ENCODE results near the gene BACH2.
A peak's percentile ranks its signal among the peaks of the same experiment; 100 is the strongest.
"Not testable (repeated sequence)": the region's sequence is repeated elsewhere in the genome, so short reads cannot be mapped to it uniquely, and the experiment has no call there.

Gene BACH2

DNA sequence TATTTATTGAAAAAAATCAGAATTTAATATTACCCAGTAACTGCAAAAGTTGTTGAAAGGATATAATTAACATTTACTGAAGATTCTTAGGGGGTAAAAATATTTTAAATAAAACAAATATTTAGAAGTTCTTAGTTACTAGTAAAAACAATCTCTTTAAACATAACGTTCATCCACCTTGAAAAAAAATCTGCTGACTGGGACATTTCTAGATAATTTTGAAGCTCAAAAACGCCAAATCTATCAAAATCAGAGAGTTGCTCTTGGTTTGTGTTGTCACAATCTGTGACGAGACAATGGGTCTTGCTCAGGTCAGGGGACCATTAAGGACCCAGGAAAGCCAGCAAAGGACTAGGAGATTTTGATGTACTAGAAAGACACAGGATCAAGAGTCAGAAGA, 177.0 kb downstream of the BACH2 start:
- no peak for DNase-seq

DNA sequence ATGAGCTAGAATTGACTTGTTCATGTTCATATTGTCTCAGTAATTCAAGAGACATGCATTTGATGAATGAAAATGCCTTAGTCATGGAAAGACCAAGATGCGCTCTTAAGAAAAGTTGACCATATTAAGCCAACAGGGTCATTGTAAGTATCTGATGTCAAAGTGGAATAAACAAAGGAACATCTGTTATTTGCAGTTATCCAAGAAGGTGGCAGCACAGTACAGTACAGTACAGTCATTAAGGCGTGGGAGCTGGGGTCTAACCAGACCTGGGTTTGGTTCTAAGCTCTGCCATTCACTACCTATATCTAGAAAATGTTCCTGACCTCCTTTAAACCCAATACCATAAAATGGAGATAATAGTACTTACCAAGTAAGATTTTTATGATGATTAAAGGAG, 178.1 kb downstream of the BACH2 start:
- DNase-seq, result no peak

DNA sequence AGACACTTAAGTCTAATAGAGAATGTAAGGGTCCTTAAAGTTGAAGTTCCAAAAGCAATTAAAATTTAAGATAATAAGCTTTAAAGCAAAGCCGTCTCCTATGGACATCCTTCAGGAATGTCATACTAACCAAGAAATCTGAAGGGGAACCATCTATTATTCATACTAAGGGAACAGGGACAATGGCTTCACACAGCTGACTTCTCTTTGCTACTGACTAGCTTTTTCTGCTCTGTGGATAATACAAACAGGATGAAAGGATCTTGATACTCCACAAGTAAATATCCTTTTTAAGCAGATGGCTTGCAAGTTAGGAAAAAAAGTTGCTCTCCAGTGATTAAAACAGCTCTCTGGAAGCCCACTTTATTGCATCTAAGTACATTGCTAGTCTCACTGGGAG, 178.6 kb downstream of the BACH2 start:
- DNase-seq, result no peak

DNA sequence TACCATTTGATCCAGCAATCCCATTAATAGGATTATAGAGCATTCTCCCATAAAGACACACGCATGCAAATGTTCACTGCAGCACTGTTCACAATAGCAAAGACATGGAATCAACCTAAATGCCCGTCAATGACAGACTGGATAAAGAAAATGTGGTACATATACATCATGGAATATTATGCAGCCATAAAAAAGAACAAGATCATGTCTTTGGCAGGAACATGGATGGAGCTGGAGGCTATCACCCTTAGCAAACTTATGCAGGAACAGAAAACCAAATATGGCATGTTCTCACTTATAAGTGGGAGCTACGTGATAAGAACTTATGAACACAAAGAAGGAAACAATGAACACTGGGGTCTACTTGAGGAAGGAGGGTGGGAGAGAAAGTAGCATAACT, 180.5 kb downstream of the BACH2 start:
- DNase-seq, result not testable (repeated sequence)

DNA sequence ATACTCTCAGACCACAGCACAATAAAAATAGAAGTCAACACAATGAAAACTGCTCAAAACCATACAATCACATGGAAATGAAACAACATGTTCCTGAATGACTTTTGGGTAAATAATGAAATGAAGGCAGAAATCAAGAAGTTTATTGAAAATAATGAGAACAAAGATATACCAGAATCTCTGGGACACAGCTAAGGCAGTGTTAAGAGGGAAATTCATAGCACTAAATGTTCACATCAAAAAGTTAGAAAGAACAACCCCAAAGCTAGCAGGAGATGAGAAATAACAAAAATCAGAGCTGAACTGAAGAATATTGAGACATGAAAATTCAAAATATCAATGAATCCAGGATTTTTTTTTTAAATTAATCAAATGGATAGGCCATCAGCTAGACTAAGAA, 183.3 kb downstream of the BACH2 start:
- no peak for DNase-seq

DNA sequence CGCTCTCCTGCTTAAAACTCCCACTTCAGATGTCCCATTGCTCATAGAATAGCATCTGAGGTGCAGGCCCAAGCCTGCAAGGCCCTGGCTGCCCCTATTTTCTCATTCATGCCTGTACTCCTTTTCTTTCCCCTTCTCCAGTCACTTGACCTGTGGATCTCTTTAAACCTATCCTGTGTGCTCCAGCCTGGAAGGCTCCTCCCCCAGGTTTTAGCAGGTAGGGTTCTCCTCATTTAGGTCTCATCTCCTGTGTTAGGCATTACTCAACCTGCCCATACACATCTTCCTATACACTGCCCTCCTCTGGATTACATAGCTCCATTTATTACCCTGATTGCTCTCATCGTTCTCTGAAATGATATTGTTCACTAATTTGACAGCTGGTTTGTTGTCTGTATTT, 185.3 kb downstream of the BACH2 start:
- DNase-seq, result no peak

DNA sequence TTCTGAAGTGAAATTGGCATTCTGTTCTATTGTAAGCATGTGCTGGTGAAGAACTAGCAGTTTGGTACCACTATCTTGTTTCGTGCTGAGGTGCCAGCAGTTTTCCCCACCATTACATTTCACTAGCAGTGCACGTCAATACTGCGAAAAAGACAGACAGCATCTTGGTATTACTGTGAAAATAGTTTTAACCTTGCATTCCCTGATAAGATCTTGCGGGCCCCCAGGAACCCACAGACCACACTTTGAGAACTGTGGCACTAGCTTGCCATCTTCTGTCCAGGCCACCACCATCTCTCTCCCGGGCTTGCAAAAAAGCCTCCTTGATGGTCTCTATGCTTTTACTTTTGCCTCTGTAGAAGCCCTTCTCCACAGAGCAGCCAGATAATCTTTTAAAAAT, 185.7 kb downstream of the BACH2 start:
- DNase-seq, result no peak

DNA sequence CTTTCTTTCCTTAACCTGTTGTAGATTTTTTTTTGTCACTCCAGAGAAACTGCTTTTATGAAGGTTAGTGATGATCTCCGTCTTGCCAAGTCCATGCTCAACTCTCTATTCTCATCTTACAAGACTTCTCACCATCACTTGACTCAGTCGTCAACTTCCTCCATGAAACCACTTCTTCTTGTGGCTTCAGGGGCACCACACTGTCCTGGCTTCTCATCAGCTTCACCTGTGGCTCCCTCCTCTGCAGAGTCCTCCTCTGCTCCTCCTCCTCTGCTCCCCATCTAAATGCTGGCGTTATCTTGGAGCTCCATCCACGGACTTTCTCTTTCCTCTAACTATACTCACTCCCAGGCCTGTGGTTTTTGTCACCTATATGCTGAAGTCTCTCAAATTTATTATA, 187.5 kb downstream of the BACH2 start:
- DNase-seq, result no peak

DNA sequence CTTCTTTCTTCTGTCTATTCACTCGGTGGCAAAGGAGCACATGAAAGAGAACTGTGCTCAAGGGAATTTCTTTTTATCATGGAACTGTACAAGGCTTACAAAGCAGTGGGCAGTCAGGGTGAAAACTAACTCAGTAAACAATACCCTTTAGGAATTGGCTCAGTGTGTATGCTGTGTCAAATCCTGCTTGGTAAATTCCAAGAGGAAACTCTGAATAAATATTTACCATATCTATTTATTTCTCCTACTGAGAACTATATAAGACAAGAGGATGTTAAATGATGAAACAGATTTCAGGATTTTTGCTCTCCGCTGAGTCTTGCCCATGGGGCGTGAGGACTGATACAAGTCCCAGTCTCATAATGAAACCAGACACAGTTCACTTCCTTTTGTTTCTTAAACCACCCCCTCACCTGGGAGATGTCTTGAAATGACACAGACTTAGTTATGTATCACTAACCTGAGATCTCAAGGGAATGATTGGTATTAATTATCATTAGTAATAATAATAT, 188.8 kb downstream of the BACH2 start:
- peak; percentile 54 for DNase-seq

DNA sequence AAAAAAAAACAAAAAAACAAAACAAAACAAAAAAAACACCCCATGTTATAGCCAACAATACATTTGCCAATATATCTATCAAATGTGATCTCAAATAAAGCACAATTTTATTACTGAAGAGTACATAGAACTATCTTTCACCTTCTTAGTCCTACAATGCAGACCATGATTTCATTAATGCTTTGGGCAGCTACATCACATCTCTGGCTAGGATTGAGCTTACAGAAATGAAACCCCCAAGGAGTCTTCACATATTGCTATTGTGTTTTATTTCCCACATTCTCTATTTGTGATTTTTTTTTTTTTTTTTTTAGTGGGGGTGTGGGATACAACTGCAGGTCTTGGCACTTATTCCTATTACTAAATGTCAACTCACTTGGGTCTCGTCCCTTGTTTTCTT, 189.3 kb downstream of the BACH2 start:
- no peak for DNase-seq

DNA sequence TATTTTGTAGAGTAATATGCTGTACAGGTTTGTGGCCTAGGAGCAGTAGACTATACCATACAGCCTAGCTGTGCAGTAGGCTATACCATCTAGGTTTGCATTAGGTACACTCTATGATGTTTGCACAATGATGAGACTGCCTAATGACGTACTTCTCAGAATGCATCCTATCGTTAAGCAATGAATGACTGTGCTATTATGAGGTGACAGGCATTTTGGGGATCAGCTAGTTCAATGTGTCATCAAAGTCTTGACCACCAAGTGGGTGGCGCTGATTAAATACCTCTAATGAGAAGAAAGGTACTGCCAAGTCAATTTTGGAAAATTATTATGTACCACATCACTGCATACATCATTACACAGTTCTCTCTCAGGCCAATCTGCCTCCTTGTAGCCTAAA, 190.2 kb downstream of the BACH2 start:
- DNase-seq, result no peak

DNA sequence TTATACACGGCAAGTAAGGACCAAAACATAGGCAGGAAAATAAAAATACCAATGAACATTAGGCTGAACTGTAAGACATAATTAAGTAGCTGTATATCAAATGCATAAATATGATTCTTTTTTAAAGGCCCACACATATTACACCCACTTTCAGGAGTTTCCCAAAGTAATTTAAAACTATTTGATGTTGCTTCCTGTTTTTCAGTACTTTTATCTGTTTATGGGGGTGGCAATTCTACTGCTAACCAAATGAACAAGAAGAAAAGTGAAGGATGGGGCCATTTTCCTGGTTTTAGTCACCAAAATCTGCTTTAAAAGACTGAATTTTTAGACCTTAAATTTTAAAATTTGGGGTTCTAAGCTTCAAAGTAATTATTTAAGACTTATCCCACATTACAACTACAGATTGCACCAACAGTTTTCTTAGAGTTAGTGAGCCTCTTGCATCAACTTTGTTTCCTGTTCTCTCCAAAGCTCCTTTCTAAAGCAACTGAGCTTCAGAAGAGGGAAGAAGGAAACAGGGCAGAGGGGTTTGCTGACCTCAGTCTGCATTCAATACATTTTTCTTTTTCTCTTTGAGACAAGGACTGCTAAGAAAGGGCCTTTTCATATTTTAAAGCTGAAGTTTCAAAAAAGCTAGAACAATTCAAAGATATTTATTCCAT, 191.0 kb downstream of the BACH2 start:
- no peak for DNase-seq

DNA sequence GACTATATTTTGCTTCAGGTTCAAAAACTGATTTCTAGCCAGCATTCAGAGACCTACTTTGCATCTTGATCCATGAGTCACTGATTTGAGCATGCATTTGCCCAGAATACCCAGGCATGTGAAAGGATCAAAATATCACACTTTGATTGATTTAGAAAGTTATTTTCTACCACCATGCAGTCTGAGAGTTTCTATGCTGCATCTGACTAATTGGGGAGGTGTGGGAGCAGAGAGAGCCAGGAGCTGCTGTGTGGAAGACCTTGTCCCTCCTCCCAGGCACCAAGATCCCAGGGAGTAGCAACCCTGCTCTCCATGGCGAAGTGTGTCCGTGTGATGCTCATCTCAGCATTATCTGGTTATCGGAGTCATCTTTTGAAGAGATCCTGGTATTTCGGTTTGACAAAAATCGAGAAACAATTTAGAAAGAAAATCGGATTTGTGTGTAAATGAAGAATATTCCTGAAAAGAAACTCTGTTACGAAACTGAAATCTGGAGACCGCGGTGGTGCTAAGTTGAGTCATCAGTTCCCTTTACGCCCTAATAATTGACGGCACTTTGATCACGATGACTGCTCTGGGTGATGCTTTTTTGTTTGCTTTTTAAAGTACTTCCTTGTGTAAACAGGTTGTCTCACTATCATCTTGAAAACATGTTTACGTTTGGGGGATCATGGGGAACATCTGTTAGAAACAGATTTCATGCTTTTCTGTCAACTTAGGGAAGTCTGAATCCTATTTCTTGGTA, 193.4 kb downstream of the BACH2 start:
- peak; percentile 42 for DNase-seq

DNA sequence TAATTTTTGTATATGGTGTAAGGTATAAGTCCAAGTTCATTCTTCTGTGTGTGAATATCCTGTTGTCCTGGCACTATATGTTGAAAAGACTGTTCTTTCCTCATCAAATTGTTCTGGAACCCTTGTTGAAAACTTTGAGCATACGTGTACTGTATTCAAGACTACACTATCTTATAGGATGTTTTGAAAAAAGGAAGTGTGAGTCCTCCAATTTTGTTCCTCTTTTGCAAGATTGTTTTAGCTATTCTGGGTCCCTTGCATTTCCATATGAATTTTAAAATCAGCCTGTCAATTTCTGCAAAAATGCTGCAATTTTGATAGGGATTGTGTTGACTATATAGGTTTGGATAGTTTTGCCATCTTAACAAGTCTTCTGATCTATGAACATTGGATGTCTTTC, 195.2 kb downstream of the BACH2 start:
- DNase-seq, result no peak

DNA sequence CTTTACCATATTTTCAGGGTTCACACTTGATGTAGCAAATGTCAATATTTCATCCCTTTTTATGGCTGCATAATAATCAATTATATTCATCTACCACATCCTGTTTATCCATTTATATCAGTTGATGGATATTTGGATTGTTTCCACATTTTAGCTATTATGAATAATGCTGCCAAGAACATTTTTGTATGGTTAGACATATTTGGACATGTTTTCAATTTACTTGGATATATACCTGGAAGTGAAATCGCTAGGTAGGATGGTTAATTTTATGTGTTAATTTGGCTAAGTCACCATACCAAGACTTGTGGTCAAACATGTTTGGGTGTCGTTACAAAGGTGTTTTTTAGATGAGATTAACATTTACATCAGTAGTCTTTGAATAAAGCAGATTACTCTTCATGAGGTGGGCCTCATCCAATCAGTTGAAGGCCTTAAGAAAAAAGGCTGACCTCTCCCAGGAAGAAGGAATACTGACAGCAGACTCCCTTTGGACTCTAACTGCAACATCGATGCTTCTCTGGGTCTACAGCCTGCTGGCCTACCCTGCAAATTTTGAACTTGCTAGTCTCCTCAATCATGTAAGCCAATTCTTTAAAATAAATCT, 196.5 kb downstream of the BACH2 start:
- DNase-seq, result no peak

DNA sequence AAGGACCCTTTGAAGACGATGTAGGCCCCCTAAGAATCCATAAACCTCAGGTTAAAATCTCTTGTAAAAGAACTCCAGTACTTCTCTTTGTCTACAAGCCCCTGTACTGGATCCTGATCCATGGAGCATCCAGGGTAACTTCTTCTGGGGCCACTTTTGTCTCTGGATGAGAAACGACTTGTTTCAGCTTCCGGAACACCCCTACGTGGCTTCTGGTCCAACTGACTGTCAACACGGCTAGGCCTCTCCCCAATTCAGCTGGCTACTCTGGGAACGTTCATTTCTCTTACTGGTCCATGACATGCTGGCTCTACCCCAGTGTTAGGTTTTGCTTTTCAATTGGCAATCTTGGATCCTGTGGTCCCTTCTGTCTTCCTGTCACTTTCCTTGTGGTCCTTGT, 198.0 kb downstream of the BACH2 start:
- no peak for DNase-seq

DNA sequence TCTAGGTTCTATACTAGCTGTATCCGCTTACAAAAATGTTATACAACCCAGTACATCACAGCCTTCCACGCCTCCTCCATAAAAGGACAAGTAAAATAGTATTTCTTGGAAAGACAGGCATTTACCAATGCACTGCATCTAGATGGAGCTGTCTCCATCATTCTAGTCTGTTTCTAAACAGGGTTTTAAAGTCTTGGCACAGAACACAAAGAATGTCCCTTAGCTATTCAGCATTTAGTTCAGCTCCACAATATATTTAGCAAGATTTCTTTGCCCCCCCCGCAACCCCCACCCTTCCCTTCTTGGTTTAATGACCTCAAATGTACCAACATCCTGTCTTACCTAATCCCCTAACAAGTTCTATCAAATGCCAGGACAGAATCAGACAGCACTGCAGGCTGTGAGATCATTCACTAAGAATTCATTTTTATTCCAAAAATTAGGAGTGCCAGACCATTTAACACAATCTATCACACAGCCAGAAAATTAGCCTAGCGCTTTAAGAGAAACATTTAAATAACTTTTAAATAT, 198.6 kb downstream of the BACH2 start:
- no peak for DNase-seq

DNA sequence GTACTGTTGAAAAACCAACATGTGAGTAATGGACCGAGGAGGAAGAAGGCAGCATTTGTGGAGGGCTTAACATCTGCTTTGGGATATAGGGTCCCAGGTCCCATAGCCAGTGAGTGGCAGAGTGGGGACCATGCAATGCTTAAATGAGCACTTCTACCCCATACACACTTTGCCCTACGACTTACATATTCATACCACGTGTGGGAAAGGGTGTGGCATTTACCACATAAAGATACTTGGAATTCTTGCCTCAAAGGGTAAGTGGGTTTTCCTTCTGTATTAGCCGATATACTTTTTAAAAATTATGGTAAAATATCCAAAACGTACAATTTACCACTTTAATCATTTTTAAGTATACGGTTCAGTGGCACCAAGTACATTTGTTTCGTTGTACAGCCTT, 199.3 kb downstream of the BACH2 start:
- no peak for DNase-seq

DNA sequence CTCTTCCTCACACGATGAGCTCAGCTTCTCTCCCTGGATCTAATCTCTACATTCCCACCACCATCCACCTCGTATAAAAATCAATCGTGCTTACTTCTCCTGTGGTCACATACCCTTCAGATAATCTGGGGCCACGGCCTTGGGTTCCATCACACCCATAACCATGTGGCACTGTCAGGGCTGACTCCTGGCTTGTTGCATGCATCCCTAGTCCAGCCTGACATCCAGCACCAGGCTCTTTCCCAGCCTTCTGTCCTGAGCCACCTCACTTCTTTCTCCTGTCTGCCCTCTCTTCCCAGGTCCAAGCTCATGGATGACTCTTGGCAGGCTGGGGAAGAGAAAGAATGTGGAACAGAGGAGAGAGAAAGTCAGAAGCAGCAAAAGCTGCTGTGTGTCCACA, 199.8 kb downstream of the BACH2 start:
- DNase-seq, result no peak

DNA sequence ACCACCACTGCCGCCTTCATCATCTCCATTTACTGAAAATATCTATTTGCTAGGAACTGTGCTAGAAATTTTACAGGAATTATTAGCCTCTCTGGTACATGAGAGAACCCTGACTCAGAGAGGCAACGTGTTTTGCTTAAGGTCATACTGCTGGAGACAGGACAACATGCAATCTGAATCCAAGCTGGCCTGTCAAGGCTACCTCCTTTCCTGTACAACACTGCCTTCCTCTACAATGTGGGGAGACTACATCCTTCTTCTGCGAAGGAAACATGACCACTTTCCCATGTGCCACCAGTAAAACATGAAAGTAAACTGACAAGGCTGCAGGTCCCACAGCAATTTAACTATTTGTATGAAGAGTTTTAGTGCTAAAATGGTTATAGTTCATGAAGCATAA, 200.9 kb downstream of the BACH2 start:
- DNase-seq, result no peak

DNA sequence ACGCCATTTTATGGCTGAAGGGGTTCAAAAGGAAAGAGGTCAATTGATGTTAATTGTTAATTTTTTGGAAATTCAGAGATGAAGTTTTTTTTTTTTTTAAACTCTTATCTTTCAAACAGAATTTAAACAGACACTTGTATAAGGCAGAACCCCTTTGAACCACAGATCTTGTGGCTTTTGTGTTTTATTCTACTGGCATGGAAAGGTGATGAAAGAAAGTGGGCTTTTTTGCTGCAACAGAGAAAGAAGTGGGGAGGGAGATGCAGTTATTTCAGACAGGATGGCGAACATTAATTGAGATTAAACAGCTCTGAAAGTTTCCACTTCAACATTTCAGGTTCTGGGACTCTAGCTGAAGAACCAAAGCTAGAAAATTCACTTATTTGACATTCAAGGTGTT, 201.5 kb downstream of the BACH2 start:
- no peak for DNase-seq

DNA sequence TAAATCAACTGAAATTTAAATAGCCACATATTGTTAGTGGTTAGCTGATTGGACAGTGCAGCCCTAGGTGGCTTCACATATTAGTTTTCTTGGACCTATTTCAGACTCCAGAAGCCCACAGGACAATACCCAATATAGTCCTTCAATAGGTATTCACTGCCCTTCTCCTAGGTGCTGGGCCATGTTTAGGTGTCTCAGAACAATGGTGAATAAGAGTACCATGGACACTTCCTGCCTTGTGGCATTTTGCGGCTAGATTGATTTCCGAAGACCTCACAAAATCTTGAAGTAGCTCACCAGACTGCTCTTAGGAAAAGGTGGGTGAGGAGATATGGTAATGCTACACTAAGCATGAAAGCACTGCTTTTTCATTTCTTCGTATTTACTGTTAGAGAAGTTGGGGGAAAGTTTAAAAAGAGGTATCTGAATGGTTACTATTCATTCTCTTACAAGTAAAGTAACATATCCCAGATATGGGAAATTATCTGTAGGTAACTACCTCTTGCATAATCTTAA, 203.0 kb downstream of the BACH2 start:
- DNase-seq, result no peak

DNA sequence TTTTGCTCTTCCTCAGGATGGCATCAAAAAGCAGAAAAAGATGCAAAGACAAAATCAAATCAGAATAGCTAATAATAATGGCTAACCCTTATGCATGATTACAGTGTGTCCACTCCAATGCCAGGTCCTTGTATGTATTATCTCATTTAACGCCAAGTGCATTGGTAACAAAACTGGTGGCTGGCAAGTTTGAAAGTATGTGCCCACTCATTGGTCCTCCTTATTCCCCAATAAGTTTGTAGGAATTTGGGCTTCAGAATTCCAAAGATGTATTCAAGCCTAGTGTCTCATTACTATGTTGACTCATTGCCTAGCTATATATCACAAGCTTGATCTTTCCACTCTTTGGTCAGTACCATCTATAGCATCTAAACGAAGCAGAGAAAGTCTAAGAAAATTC, 205.8 kb downstream of the BACH2 start:
- DNase-seq, result no peak

DNA sequence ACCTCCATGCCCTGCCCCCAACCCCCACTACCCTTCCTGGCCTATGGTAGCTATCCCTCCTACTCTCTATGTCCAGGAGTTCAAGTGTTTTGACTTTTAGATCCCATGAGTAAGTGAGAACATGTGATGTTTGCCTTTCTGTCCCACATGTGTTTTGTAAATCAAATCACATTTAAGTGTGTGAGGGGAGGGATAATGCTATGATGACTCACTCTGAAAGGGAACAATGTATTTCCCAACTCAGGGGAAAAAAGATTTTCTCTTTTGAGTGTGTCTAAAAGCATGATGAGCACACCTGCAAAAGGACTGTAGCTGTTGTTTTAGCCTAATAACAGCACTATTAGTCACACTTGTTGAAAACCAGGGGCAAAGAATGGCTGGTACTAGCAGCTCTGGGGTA, 208.6 kb downstream of the BACH2 start:
- DNase-seq, result no peak

Data from activated naive CD4-positive, alpha-beta T cell treated with anti-CD3 and anti-CD28 coated beads, Interleukin-2, amount 50 U/mL, for 16 hours (primary cell).